Mesenchymal stem cell (in vitro differentiated cells and primary cell): ENCODE results near the gene SDK2.

ENCODE experiments used
- DNase-seq: peaks from one replicate; pipeline ENCODE4 v3.0.0-alpha.2; 2013
- H2AFZ ChIP-seq: one replicate; pipeline ENCODE4 v1.6.1; 2013; ENCODE audit warnings: low read depth, mild to moderate bottlenecking, control low read depth, inconsistent platforms, low read length, moderate library complexity
- H2AK5ac ChIP-seq: 2 replicates; pipeline ENCODE4 v1.6.1; 2013; ENCODE audit warnings: low read length, moderate library complexity, mild to moderate bottlenecking, inconsistent platforms; ENCODE audit not compliant: severe bottlenecking
- H2BK120ac ChIP-seq: one replicate; pipeline ENCODE4 v1.6.1; 2013; ENCODE audit warnings: low read depth, mild to moderate bottlenecking, inconsistent platforms, low read length, moderate library complexity
- H2BK12ac ChIP-seq, 2 experiments: one replicate each; pipeline ENCODE4 v1.6.1; 2013; ENCODE audit warnings: inconsistent platforms in 2 of 2, low read length in 2 of 2, mild to moderate bottlenecking in 2 of 2, moderate library complexity in 2 of 2, control low read depth in 1 of 2
- H2BK15ac ChIP-seq: one replicate; pipeline ENCODE4 v1.6.1; 2013; ENCODE audit warnings: mild to moderate bottlenecking, low read depth, inconsistent platforms; ENCODE audit not compliant: poor library complexity, severe bottlenecking
- H2BK5ac ChIP-seq: 2 replicates; pipeline ENCODE4 v1.6.1; 2013; ENCODE audit warnings: low read depth, mild to moderate bottlenecking, low read length, control low read depth, inconsistent platforms; ENCODE audit not compliant: poor library complexity, severe bottlenecking
- H3K14ac ChIP-seq, 2 experiments: one replicate each; pipeline ENCODE4 v1.6.1; 2013; ENCODE audit warnings: inconsistent platforms in 2 of 2, low read length in 2 of 2, control low read depth in 1 of 2, mild to moderate bottlenecking in 1 of 2, moderate library complexity in 1 of 2
- H3K18ac ChIP-seq, 2 experiments: one replicate each; pipeline ENCODE4 v1.6.1; 2013; ENCODE audit warnings: inconsistent platforms in 2 of 2, low read length in 2 of 2, control low read depth in 1 of 2, low read depth in 1 of 2, mild to moderate bottlenecking in 1 of 2
- H3K23ac ChIP-seq, 2 experiments: one replicate each; pipeline ENCODE4 v1.6.1; 2013; ENCODE audit warnings: inconsistent platforms in 2 of 2, low read length in 2 of 2, mild to moderate bottlenecking in 2 of 2, moderate library complexity in 2 of 2, control low read depth in 1 of 2
- H3K27ac ChIP-seq: 2 replicates; pipeline ENCODE4 v1.5.1; 2013; ENCODE audit warnings: mild to moderate bottlenecking, moderate library complexity, low read length, control low read depth, inconsistent platforms; ENCODE audit not compliant: poor library complexity, severe bottlenecking
- H3K27me3 ChIP-seq, 2 experiments: 2 replicates each; pipeline versions ENCODE4 v1.6.1 to v1.7.0; 2013; ENCODE audit warnings: low read length in 2 of 2, mild to moderate bottlenecking in 2 of 2, moderate library complexity in 2 of 2, control low read depth in 1 of 2, inconsistent platforms in 1 of 2; ENCODE audit not compliant: control insufficient read depth in 1 of 2, insufficient read depth in 1 of 2
- H3K36me3 ChIP-seq, 2 experiments: 2 replicates each; pipeline versions ENCODE4 v1.6.1 to v1.7.0; 2013; ENCODE audit warnings: low read length in 2 of 2, control low read depth in 1 of 2, inconsistent platforms in 1 of 2, low read depth in 1 of 2, mild to moderate bottlenecking in 1 of 2; ENCODE audit not compliant: insufficient read depth in 2 of 2, control insufficient read depth in 1 of 2
- H3K4ac ChIP-seq, 2 experiments: one replicate each; pipeline ENCODE4 v1.6.1; 2013; ENCODE audit warnings: inconsistent platforms in 2 of 2, low read length in 2 of 2, mild to moderate bottlenecking in 2 of 2, moderate library complexity in 2 of 2, control low read depth in 1 of 2, low read depth in 1 of 2
- H3K4me1 ChIP-seq: 2 replicates; pipeline ENCODE4 v1.6.1; 2013; ENCODE audit warnings: low read depth, low read length, control low read depth; ENCODE audit not compliant: control insufficient read depth, insufficient read depth
- H3K4me2 ChIP-seq: 2 replicates; pipeline ENCODE4 v1.6.1; 2013; ENCODE audit warnings: low read length, mild to moderate bottlenecking, inconsistent platforms; ENCODE audit not compliant: poor library complexity, severe bottlenecking
- H3K4me3 ChIP-seq, 2 experiments: 2 replicates each; pipeline versions ENCODE4 v1.5.1 to v1.7.0; 2013; ENCODE audit warnings: low read length in 2 of 2, mild to moderate bottlenecking in 2 of 2, control low read depth in 1 of 2, low read depth in 1 of 2; ENCODE audit not compliant: insufficient read depth in 1 of 2
- H3K79me1 ChIP-seq: replicated peaks from 2 replicates; pipeline ENCODE4 v1.6.1; 2013; ENCODE audit warnings: mild to moderate bottlenecking, control low read depth, low read length, inconsistent platforms; ENCODE audit not compliant: poor library complexity, severe bottlenecking
- H3K9ac ChIP-seq: 2 replicates; pipeline ENCODE4 v1.7.0; 2013; ENCODE audit warnings: mild to moderate bottlenecking, low read length, moderate library complexity
- H3K9me3 ChIP-seq: 2 replicates; pipeline ENCODE4 v1.7.0; 2013; ENCODE audit warnings: mild to moderate bottlenecking, low read length; ENCODE audit not compliant: control insufficient read depth
- H4K8ac ChIP-seq: one replicate; pipeline ENCODE4 v1.6.1; 2013; ENCODE audit warnings: inconsistent platforms, mild to moderate bottlenecking, low read length, moderate library complexity
- H4K91ac ChIP-seq: one replicate; pipeline ENCODE4 v1.6.1; 2013; ENCODE audit warnings: mild to moderate bottlenecking, low read length, inconsistent platforms
- WGBS: methylation state at CpG from one replicate; pipeline ENCODE4 v1.1.7; 2013; ENCODE audit warnings: mixed read lengths; 5-methylcytosine and 5-hydroxymethylcytosine counted together

The SDK2 gene

DNA sequence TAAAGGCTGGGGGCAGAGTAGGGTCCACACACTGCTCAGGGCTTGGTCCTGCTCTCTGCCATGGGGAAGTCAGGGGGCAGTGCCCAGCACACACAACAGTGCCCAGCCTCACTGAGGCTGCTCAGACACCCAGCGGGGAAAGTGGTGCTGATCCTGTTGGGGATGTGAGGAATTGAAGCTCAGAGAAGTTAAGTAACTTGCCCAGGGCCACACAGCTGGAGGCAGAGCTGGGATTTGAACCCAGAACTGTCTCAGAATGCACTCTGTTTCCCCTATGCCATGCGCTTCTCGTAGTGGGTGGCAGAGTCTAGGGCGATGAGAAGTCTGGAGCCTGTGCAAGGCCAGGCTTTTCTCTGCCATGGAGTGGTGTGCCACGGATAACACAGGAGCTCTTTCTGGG is 59.3 kb downstream of the SDK2 start:
- Histone ChIP-seq H2BK120ac (no peak overlapping the region), H3K18ac (no peak overlapping the region), H2BK12ac (no peak overlapping the region), H2BK15ac (no peak overlapping the region), H3K4me1 (no peaks in the 10 kb centered on the region), H3K27me3 (peaks cover 3 to 71% of the 10 kb centered on the region in 2 experiments), H4K91ac (no peak overlapping the region), H2BK5ac (no peak overlapping the region), H2AK5ac (no peak overlapping the region), H3K14ac (no peak overlapping the region), H2AFZ (no peak overlapping the region), H3K4me3 (no peak overlapping the region), H3K4me2 (no peak overlapping the region), H4K8ac (no peak overlapping the region), H3K9me3 (no peaks in the 10 kb centered on the region), H3K9ac (no peak overlapping the region), H3K27ac (no peak overlapping the region), H3K79me1 (no peaks in the 10 kb centered on the region), H3K36me3 (no peaks in the 10 kb centered on the region), H3K23ac (no peak overlapping the region), H3K4ac (no peak overlapping the region)
- WGBS = 93% methylated on average over 5 of the region's 5 CpGs
- DNase-seq = no peak

DNA sequence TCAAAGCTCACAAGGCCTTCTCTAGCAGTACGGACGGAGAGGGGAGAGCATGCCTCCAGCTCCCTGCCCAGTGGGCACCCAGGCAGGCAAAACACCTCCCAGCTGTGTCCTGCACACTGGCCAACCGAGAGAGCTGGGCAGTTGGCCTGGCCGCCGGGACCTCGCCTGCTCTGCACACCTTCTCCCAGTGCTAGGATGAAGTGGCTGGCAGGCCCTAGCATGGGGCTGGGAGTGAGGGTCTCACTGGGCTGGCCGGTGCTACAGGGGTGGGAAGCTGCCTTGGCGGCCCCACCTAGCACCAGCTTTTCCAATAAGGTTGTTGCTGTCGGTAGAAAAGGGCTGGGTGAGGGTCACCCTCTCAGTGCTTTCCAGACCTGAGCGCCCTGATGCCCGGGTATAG is 60.2 kb downstream of the SDK2 start:
- Histone ChIP-seq H2BK15ac (no peak overlapping the region), H3K23ac (no peak overlapping the region), H3K79me1 (no peaks in the 10 kb centered on the region), H3K4me3 (no peak overlapping the region), H2AK5ac (no peak overlapping the region), H2BK5ac (no peak overlapping the region), H3K9ac (no peak overlapping the region), H4K8ac (no peak overlapping the region), H2BK12ac (no peak overlapping the region), H2BK120ac (no peak overlapping the region), H3K14ac (no peak overlapping the region), H3K18ac (no peak overlapping the region), H4K91ac (no peak overlapping the region), H3K27ac (no peak overlapping the region), H3K4ac (no peak overlapping the region), H2AFZ (no peak overlapping the region), H3K4me1 (no peaks in the 10 kb centered on the region), H3K27me3 (peaks cover 3 to 64% of the 10 kb centered on the region in 2 experiments), H3K9me3 (no peaks in the 10 kb centered on the region), H3K4me2 (no peak overlapping the region), H3K36me3 (no peaks in the 10 kb centered on the region)
- 91% methylated on average over 11 of the region's 11 CpGs for WGBS
- DNase-seq = no peak

DNA sequence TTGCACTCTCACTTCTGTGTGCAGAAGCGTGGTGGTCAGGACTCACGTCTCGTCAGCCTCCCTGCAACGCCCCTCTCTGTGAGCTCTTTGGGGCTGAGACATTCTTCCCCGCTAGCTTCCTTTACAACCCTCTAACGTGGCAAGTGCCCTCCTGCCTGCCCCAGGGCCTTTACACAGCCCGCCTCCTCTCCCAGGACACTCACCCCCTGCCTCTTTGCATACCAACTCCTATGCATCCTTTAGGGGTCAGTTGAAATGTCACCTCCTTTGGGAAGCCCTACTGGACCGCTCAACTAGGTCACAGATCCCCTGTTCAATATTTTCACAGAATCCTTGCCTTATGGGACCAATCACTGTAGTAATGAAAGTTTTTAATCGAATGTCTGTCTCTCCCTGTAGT is 61.4 kb downstream of the SDK2 start:
- Histone ChIP-seq H3K9me3 (no peaks in the 10 kb centered on the region), H2BK15ac (no peak overlapping the region)
- 71% methylated on average over 9 of the region's 9 CpGs for WGBS

GRCh38 chr17:73582359-73582758 is 61.9 kb downstream of the SDK2 start:
- H3K9ac ChIP-seq = no peak overlapping the region
- H3K27me3 ChIP-seq = peaks cover 3 to 57% of the 10 kb centered on the region in 2 experiments
- H2BK15ac ChIP-seq = no peak overlapping the region
- H4K8ac ChIP-seq = no peak overlapping the region
- no peak overlapping the region for H2BK12ac ChIP-seq
- no peak for DNase-seq
- H3K79me1 ChIP-seq = no peaks in the 10 kb centered on the region
- no peak overlapping the region for H3K18ac ChIP-seq
- H2BK120ac ChIP-seq = no peak overlapping the region
- no peak overlapping the region for H3K14ac ChIP-seq
- no peak overlapping the region for H2AK5ac ChIP-seq
- no peak overlapping the region for H4K91ac ChIP-seq
- H3K4me3 ChIP-seq = no peak overlapping the region
- no peak overlapping the region for H3K23ac ChIP-seq
- H3K36me3 ChIP-seq = no peaks in the 10 kb centered on the region
- WGBS = 25% methylated on average over 6 of the region's 6 CpGs
- no peaks in the 10 kb centered on the region for H3K4me1 ChIP-seq
- H3K27ac ChIP-seq = no peak overlapping the region
- no peak overlapping the region for H3K4ac ChIP-seq
- no peak overlapping the region for H3K4me2 ChIP-seq
- H3K9me3 ChIP-seq = no peaks in the 10 kb centered on the region
- H2AFZ ChIP-seq = no peak overlapping the region
- no peak overlapping the region for H2BK5ac ChIP-seq

More for the DNA sequence above, 61.4 kb downstream of the SDK2 start:
- H3K4me3 ChIP-seq = no peak overlapping the region
- H3K4ac ChIP-seq = no peak overlapping the region
- H3K27ac ChIP-seq = no peak overlapping the region
- H4K8ac ChIP-seq = no peak overlapping the region
- H2BK12ac ChIP-seq = no peak overlapping the region
- no peak overlapping the region for H3K18ac ChIP-seq
- no peak overlapping the region for H3K4me2 ChIP-seq
- no peaks in the 10 kb centered on the region for H3K79me1 ChIP-seq
- H3K4me1 ChIP-seq = no peaks in the 10 kb centered on the region
- no peak overlapping the region for H3K9ac ChIP-seq
- no peak overlapping the region for H3K23ac ChIP-seq
- DNase-seq = no peak
- H3K14ac ChIP-seq = no peak overlapping the region
- H2BK5ac ChIP-seq = no peak overlapping the region
- no peak overlapping the region for H2BK120ac ChIP-seq
- H3K36me3 ChIP-seq = no peaks in the 10 kb centered on the region
- peaks cover 3 to 57% of the 10 kb centered on the region in 2 experiments for H3K27me3 ChIP-seq
- no peak overlapping the region for H2AFZ ChIP-seq
- H4K91ac ChIP-seq = no peak overlapping the region
- H2AK5ac ChIP-seq = no peak overlapping the region
